GM15510 (cell line): ENCODE data around the gene EIPR1.

ENCODE experiments used
- POLR2A ChIP-seq: IDR thresholded peaks from 3 replicates; pipeline ENCODE4 v1.6.1; 2011; ENCODE audit warnings: borderline replicate concordance; ENCODE audit not compliant: insufficient read length; ENCODE audit errors: extremely low read depth

EIPR1 gene

GRCh38 chr2:3324036-3324386 lies 53.6 kb downstream of the EIPR1 start:
- no peak for TF ChIP-seq POLR2A

GRCh38 chr2:3323360-3324035 lies 54.1 kb downstream of the EIPR1 start:
- no peak for TF ChIP-seq POLR2A

- no peak for TF ChIP-seq POLR2A
Observed at GRCh38 chr2:3322311-3322970, 55.2 kb downstream of the EIPR1 start.

GRCh38 chr2:3321825-3322224 lies 55.8 kb downstream of the EIPR1 start:
- no peak for TF ChIP-seq POLR2A

GRCh38 chr2:3320910-3321605 lies 56.6 kb downstream of the EIPR1 start:
- TF ChIP-seq POLR2A = no peak

- no peak for TF ChIP-seq POLR2A
Observed at GRCh38 chr2:3319745-3320566, 57.7 kb downstream of the EIPR1 start.

GRCh38 chr2:3319134-3319533 lies 58.5 kb downstream of the EIPR1 start:
- TF ChIP-seq POLR2A = no peak

- TF ChIP-seq POLR2A = no peak
Observed at GRCh38 chr2:3317871-3318590, 59.6 kb downstream of the EIPR1 start.

GRCh38 chr2:3317277-3317685 lies 60.3 kb downstream of the EIPR1 start:
- no peak for TF ChIP-seq POLR2A

GRCh38 chr2:3316456-3317276 lies 61.0 kb downstream of the EIPR1 start:
- TF ChIP-seq POLR2A = no peak

- no peak for TF ChIP-seq POLR2A
Observed at GRCh38 chr2:3314626-3315025, 63.0 kb downstream of the EIPR1 start.

- TF ChIP-seq POLR2A = no peak
Observed at GRCh38 chr2:3313781-3314375, 63.7 kb downstream of the EIPR1 start.

- no peak for TF ChIP-seq POLR2A
Observed at GRCh38 chr2:3312576-3313345, 64.9 kb downstream of the EIPR1 start.

GRCh38 chr2:3311601-3312000 lies 66.0 kb downstream of the EIPR1 start:
- no peak for TF ChIP-seq POLR2A
